GM19452 (cell line): ENCODE results near the gene CALM1.

Experiments used
- ATAC-seq: cut with Tn5 transposase; IDR thresholded peaks from one replicate; pipeline ENCODE4 v1.9.1; 2021; ENCODE audit not compliant: unreplicated experiment

The CALM1 gene

GRCh38 chr14:90407230-90407629 lies 10.4 kb downstream of the CALM1 start:
- no peak for ATAC-seq

- no peak for ATAC-seq
Observed at GRCh38 chr14:90408713-90409112, 11.9 kb downstream of the CALM1 start.

GRCh38 chr14:90409209-90409730 lies 12.4 kb downstream of the CALM1 start:
- ATAC-seq = no peak

- no peak for ATAC-seq
Observed at GRCh38 chr14:90412058-90412457, 15.2 kb downstream of the CALM1 start.

GRCh38 chr14:90416720-90417119 lies 19.9 kb downstream of the CALM1 start:
- no peak for ATAC-seq

GRCh38 chr14:90418053-90418452 lies 21.2 kb downstream of the CALM1 start:
- no peak for ATAC-seq

- no peak for ATAC-seq
Observed at GRCh38 chr14:90419200-90419599, 22.4 kb downstream of the CALM1 start.

- no peak for ATAC-seq
Observed at GRCh38 chr14:90421001-90421631, 24.3 kb downstream of the CALM1 start.

- no peak for ATAC-seq
Observed at GRCh38 chr14:90421632-90422020, 24.8 kb downstream of the CALM1 start.

- ATAC-seq = no peak
Observed at GRCh38 chr14:90423166-90423565, 26.3 kb downstream of the CALM1 start.

- no peak for ATAC-seq
Observed at GRCh38 chr14:90424075-90424474, 27.2 kb downstream of the CALM1 start.

GRCh38 chr14:90424686-90425372 lies 28.0 kb downstream of the CALM1 start:
- no peak for ATAC-seq

- no peak for ATAC-seq
Observed at GRCh38 chr14:90425373-90425879, 28.6 kb downstream of the CALM1 start.

- no peak for ATAC-seq
Observed at GRCh38 chr14:90426031-90426540, 29.3 kb downstream of the CALM1 start.

- no peak for ATAC-seq
Observed at GRCh38 chr14:90426663-90427062, 29.8 kb downstream of the CALM1 start.

- ATAC-seq = no peak
Observed at GRCh38 chr14:90427848-90428426, 31.1 kb downstream of the CALM1 start.

- ATAC-seq = no peak
Observed at GRCh38 chr14:90428676-90429075, 31.8 kb downstream of the CALM1 start.

GRCh38 chr14:90429236-90429635 lies 32.4 kb downstream of the CALM1 start:
- no peak for ATAC-seq

GRCh38 chr14:90429754-90430153 lies 32.9 kb downstream of the CALM1 start:
- ATAC-seq = no peak

GRCh38 chr14:90434370-90435020 lies 37.7 kb downstream of the CALM1 start:
- no peak for ATAC-seq

GRCh38 chr14:90438841-90439240 lies 42.0 kb downstream of the CALM1 start:
- no peak for ATAC-seq
